ENCODE data around the gene DLGAP3. TPM values are rescaled to one million over a fixed set of nuclear protein-coding genes. Genes with fewer than 3 reads are reported as not detected.

DLGAP3 gene, protein sequence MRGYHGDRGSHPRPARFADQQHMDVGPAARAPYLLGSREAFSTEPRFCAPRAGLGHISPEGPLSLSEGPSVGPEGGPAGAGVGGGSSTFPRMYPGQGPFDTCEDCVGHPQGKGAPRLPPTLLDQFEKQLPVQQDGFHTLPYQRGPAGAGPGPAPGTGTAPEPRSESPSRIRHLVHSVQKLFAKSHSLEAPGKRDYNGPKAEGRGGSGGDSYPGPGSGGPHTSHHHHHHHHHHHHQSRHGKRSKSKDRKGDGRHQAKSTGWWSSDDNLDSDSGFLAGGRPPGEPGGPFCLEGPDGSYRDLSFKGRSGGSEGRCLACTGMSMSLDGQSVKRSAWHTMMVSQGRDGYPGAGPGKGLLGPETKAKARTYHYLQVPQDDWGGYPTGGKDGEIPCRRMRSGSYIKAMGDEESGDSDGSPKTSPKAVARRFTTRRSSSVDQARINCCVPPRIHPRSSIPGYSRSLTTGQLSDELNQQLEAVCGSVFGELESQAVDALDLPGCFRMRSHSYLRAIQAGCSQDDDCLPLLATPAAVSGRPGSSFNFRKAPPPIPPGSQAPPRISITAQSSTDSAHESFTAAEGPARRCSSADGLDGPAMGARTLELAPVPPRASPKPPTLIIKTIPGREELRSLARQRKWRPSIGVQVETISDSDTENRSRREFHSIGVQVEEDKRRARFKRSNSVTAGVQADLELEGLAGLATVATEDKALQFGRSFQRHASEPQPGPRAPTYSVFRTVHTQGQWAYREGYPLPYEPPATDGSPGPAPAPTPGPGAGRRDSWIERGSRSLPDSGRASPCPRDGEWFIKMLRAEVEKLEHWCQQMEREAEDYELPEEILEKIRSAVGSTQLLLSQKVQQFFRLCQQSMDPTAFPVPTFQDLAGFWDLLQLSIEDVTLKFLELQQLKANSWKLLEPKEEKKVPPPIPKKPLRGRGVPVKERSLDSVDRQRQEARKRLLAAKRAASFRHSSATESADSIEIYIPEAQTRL
- under 0.01 TPM in 1 of 2 replicates, not detected in the other for total RNA-seq (2012; rRNA removed)

DNA sequence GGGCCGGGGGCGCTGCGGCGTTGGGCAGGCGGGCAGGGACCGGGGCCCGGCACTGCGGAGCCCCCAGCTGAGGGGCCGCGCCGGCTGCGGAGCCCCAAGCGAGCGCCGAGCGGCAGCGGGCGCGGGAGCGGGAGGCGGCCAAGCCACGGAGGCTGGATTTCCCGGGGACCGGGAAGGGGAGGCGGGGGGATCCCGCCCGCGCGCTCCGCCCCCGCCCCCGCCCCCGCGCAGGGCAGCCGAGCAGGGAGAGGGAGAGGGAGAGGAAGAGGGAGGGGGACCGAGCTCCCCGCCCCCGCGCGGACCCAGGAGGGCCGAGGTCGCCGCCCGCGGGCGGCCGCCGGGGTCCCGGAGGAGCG, at the start of gene DLGAP3:
TSS of gene DLGAP3 (minus strand) at position 154 of the 356 bp plus-strand sequence. CDS start 24,267 bp downstream, outside the sequence.
- Histone ChIP-seq H3K4me2 (ENCODE audit: low read length) (peak within 1 kb of the TSS; percentile 75), H3K27me3 (ENCODE audit: control insufficient read depth, insufficient read depth, low read length) (peaks cover 61% of the 10 kb centered on the region), H3K9me3 (replicated peaks; ENCODE audit: low read length) (no peaks in the 10 kb centered on the region), H3K4me3 (ENCODE audit: low read length) (peak within 1 kb of the TSS; percentile 54), H3K36me3 (ENCODE audit: insufficient read depth, low read length) (no peaks in the 10 kb centered on the region), H3K9ac (ENCODE audit: low read depth, low read length) (no peak within 1 kb of the TSS), H3K4me1 (ENCODE audit: control insufficient read depth, insufficient read depth, low read length) (no peaks in the 10 kb centered on the region)

DNA sequence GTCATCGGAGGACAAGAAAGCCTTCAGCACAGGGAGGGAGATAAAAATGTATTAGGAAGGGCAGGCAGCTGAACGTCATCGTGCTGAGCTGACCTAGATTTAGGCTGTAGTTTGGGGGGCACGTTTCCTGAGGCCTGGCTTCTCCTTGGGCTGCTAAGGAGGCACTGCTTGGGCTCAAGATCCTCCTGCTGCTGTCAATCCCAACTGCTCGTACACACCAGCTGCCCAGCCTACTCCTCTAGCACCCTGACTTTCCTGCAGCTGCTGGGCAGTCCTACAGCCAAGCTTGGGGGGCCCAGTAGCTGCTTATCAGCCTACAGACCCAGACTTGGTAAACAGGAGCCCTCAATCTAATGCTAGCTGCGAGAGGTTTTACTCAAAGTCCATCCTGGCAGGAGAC, 49.5 kb upstream of the DLGAP3 start:
- Histone ChIP-seq H3K36me3 (ENCODE audit: insufficient read depth, low read length) (peaks cover 9% of the 10 kb centered on the region), H3K27me3 (ENCODE audit: control insufficient read depth, insufficient read depth, low read length) (no peaks in the 10 kb centered on the region), H3K4me2 (ENCODE audit: low read length) (no peak overlapping the region), H3K4me1 (ENCODE audit: control insufficient read depth, insufficient read depth, low read length) (peaks cover 9% of the 10 kb centered on the region), H3K9me3 (replicated peaks; ENCODE audit: low read length) (no peaks in the 10 kb centered on the region), H3K4me3 (ENCODE audit: low read length) (no peak overlapping the region), H3K9ac (ENCODE audit: low read depth, low read length) (no peak overlapping the region)

DNA sequence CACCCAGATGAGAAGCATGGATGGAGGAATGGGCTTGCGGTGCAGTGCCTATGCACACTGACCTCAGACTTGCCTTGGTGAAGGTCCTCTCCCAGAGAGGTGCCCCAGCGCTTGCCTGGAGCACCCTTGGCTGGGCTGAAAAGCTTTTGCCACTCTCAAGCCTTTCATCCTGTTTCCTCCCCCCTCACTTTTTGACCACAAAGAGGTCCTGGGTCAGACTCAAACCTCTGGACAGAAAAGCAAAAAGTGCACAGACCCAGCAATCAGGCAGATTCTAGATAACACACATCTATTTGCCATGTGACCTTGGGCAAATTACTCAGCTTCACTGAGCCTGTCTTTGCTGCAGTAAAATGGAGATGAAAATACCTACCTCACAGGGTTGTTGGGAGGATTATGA, 48.4 kb upstream of the DLGAP3 start:
- Histone ChIP-seq H3K9me3 (replicated peaks; ENCODE audit: low read length) (no peaks in the 10 kb centered on the region), H3K4me1 (ENCODE audit: control insufficient read depth, insufficient read depth, low read length) (peaks cover under 1% of the 10 kb centered on the region), H3K27me3 (ENCODE audit: control insufficient read depth, insufficient read depth, low read length) (no peaks in the 10 kb centered on the region), H3K4me2 (ENCODE audit: low read length) (no peak overlapping the region), H3K36me3 (ENCODE audit: insufficient read depth, low read length) (peaks cover 9% of the 10 kb centered on the region), H3K9ac (ENCODE audit: low read depth, low read length) (no peak overlapping the region), H3K4me3 (ENCODE audit: low read length) (no peak overlapping the region)

DNA sequence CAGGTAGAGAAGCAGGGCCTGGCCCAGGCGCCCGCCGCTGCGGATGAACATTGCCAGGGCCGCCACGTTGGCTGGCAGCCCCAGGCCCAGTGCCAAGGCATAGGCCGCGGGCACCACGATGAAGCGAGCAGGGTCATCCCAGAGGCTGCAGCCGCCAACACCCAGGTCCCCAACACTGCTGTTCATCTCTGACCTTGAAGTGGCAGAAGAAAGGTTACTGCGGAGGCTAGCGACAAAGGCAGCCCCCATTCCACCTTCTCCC, 47.7 kb upstream of the DLGAP3 start:
- Histone ChIP-seq H3K4me2 (ENCODE audit: low read length) (no peak overlapping the region), H3K27me3 (ENCODE audit: control insufficient read depth, insufficient read depth, low read length) (no peaks in the 10 kb centered on the region), H3K9ac (ENCODE audit: low read depth, low read length) (no peak overlapping the region), H3K4me1 (ENCODE audit: control insufficient read depth, insufficient read depth, low read length) (no peaks in the 10 kb centered on the region), H3K4me3 (ENCODE audit: low read length) (no peak overlapping the region), H3K9me3 (replicated peaks; ENCODE audit: low read length) (no peaks in the 10 kb centered on the region), H3K36me3 (ENCODE audit: insufficient read depth, low read length) (peaks cover 8% of the 10 kb centered on the region)

DNA sequence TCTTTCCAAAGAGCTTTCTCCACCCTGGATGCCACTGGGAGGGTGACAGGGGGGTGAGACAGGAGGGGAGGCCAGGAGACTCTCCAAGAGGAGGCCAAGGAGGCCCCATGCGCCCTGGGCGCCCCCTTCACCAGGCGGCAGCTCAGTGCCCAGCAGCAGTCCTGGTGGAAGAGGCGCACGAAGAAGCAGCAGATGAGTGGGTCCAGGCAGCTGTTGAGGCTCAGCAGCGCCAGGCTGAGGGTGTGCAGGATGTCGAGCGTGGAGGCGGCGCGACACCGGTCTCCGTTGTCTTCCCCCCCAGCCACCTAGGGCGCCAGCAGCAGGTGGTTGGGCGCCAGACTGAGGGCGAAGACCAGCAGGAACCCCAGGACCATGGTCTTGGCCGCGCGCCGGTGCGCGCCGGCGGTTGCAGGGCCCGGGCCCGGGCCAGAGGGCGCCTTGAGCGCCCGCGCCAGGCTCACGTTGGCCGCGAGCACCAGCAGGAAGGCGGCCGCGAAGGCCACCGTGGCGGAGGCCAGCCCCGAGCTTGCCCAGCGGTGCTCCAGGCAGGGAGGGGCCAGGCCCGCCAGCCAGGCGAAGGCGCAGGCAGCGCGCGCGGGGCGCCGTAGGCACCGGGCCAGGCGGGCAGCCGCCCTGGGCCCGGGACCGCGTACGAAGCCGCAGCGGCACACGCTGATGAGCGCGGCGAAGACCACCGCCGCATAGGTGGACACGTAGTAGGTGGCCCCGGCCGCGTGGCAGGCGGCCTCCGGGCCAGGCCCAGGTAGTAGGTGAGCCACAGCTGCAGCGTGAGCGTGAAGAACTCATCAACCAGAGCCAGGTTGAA, 47.1 kb upstream of the DLGAP3 start:
- H3K27me3 ChIP-seq (ENCODE audit: control insufficient read depth, insufficient read depth, low read length) = no peaks in the 10 kb centered on the region
- H3K4me3 ChIP-seq (ENCODE audit: low read length) = no peak overlapping the region
- H3K4me1 ChIP-seq (ENCODE audit: control insufficient read depth, insufficient read depth, low read length) = no peaks in the 10 kb centered on the region
- no peak overlapping the region for H3K9ac ChIP-seq (ENCODE audit: low read depth, low read length)
- no peaks in the 10 kb centered on the region for H3K9me3 ChIP-seq (replicated peaks; ENCODE audit: low read length)
- no peak overlapping the region for H3K4me2 ChIP-seq (ENCODE audit: low read length)
- peaks cover 4% of the 10 kb centered on the region for H3K36me3 ChIP-seq (ENCODE audit: insufficient read depth, low read length)

DNA sequence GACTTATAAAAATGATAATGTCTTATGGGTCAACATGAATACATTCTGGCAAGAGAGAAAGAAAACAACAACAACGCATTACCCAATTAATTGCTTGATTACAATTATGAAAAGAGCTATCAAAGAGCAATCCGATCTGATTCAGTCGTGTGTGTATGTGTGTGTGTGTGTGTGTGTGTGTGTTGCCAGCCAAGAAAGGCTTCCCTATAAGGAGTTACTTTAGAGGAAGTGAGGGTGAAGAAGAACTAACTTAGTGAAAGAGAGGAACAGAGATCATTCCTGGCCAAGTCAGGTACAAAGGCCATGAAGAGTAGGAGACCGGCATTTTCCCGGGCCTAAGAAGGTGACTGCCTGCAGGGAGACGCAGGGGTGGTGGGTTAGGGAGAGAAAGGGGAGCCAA, 46.3 kb upstream of the DLGAP3 start:
- Histone ChIP-seq H3K36me3 (ENCODE audit: insufficient read depth, low read length) (peaks cover under 1% of the 10 kb centered on the region), H3K27me3 (ENCODE audit: control insufficient read depth, insufficient read depth, low read length) (no peaks in the 10 kb centered on the region), H3K4me3 (ENCODE audit: low read length) (no peak overlapping the region), H3K4me1 (ENCODE audit: control insufficient read depth, insufficient read depth, low read length) (no peaks in the 10 kb centered on the region), H3K9me3 (replicated peaks; ENCODE audit: low read length) (no peaks in the 10 kb centered on the region), H3K4me2 (ENCODE audit: low read length) (no peak overlapping the region), H3K9ac (ENCODE audit: low read depth, low read length) (no peak overlapping the region)

DNA sequence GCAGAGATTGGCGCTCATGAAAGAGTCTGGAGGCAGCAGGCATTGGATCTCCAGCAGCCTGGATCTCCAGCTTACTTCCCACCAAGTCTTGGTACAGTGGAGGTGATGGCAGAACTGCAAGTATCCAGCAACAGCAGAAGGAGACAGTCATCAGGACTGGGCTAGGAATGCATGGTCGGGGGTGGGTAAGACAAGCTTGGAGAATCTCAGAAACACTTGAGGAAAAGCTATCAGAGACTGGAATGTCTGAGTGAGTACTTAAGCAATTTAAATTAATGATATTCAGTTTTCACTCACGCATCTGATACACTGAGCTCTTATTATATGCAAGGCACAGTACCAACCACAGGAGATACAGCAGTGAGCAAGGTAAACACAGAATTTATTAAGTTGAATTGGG, 45.9 kb upstream of the DLGAP3 start:
- no peak overlapping the region for H3K9ac ChIP-seq (ENCODE audit: low read depth, low read length)
- H3K4me3 ChIP-seq (ENCODE audit: low read length) = no peak overlapping the region
- H3K4me1 ChIP-seq (ENCODE audit: control insufficient read depth, insufficient read depth, low read length) = no peaks in the 10 kb centered on the region
- no peaks in the 10 kb centered on the region for H3K36me3 ChIP-seq (ENCODE audit: insufficient read depth, low read length)
- H3K4me2 ChIP-seq (ENCODE audit: low read length) = no peak overlapping the region
- no peaks in the 10 kb centered on the region for H3K27me3 ChIP-seq (ENCODE audit: control insufficient read depth, insufficient read depth, low read length)
- no peaks in the 10 kb centered on the region for H3K9me3 ChIP-seq (replicated peaks; ENCODE audit: low read length)

DNA sequence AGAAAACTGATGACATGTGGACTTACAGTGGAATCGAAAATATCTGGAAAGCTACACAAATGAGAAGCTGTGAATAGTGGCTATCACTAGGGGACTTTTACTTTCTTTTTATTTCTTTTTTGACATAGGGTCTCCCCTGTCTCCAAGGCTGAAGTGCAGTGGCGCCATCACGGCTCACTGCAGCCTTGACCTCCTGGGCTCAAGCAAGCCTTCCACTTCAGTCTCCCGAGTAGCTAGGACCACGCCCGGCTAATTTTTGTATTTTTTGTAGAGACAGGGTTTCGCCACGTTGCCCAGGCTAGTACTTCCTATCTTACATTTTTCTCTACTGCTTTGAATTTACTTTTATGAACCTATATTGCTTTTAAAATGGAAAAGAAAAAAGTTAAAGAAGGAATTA, 45.2 kb upstream of the DLGAP3 start:
- Histone ChIP-seq H3K27me3 (ENCODE audit: control insufficient read depth, insufficient read depth, low read length) (no peaks in the 10 kb centered on the region), H3K4me3 (ENCODE audit: low read length) (no peak overlapping the region), H3K36me3 (ENCODE audit: insufficient read depth, low read length) (no peaks in the 10 kb centered on the region), H3K4me1 (ENCODE audit: control insufficient read depth, insufficient read depth, low read length) (no peaks in the 10 kb centered on the region), H3K9ac (ENCODE audit: low read depth, low read length) (no peak overlapping the region), H3K4me2 (ENCODE audit: low read length) (no peak overlapping the region), H3K9me3 (replicated peaks; ENCODE audit: low read length) (no peaks in the 10 kb centered on the region)

DNA sequence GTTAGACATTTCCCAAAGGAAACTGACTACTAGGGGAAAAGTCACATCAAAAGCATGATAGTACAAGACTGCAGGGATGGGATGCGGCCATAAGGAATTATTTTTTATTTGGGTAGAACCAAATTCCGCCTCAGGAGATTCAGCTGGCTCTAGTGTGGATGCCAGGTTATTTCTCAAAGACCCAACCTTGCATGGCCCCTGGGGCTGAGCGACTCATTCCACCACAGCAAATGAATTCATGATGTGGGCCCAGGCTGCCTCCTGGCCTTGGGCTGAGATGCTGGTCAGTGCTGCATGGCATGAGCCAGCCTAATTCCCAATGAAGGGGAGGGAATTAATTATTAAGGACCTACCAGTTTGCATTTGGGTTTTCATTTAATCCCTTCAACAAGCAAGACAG, 43.9 kb upstream of the DLGAP3 start:
- H3K4me3 ChIP-seq (ENCODE audit: low read length) = no peak overlapping the region
- H3K27me3 ChIP-seq (ENCODE audit: control insufficient read depth, insufficient read depth, low read length) = no peaks in the 10 kb centered on the region
- no peaks in the 10 kb centered on the region for H3K36me3 ChIP-seq (ENCODE audit: insufficient read depth, low read length)
- H3K9ac ChIP-seq (ENCODE audit: low read depth, low read length) = no peak overlapping the region
- no peak overlapping the region for H3K4me2 ChIP-seq (ENCODE audit: low read length)
- H3K9me3 ChIP-seq (replicated peaks; ENCODE audit: low read length) = no peaks in the 10 kb centered on the region
- no peaks in the 10 kb centered on the region for H3K4me1 ChIP-seq (ENCODE audit: control insufficient read depth, insufficient read depth, low read length)

DNA sequence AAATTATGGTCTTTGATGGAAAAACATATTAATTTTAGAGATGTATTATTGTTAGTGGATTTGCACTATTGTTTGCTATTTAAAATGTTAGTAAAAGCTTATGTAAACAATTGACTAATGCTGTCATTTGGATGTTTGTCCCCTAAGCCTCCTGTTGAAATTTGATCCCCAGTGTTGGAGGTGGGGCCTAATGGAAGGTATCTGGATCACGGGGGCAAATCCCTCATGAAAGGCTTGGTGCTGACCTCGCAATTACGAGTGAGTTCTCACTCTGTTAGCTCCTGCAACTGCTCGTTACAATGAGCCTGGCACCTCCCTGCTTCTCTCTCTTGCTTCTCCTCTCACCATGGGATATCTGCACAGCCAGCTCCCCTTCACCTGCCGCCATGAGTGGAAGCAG, 41.4 kb upstream of the DLGAP3 start:
- no peaks in the 10 kb centered on the region for H3K9me3 ChIP-seq (replicated peaks; ENCODE audit: low read length)
- H3K36me3 ChIP-seq (ENCODE audit: insufficient read depth, low read length) = no peaks in the 10 kb centered on the region
- H3K4me1 ChIP-seq (ENCODE audit: control insufficient read depth, insufficient read depth, low read length) = no peaks in the 10 kb centered on the region
- H3K4me2 ChIP-seq (ENCODE audit: low read length) = no peak overlapping the region
- H3K4me3 ChIP-seq (ENCODE audit: low read length) = no peak overlapping the region
- H3K9ac ChIP-seq (ENCODE audit: low read depth, low read length) = no peak overlapping the region
- H3K27me3 ChIP-seq (ENCODE audit: control insufficient read depth, insufficient read depth, low read length) = no peaks in the 10 kb centered on the region

DNA sequence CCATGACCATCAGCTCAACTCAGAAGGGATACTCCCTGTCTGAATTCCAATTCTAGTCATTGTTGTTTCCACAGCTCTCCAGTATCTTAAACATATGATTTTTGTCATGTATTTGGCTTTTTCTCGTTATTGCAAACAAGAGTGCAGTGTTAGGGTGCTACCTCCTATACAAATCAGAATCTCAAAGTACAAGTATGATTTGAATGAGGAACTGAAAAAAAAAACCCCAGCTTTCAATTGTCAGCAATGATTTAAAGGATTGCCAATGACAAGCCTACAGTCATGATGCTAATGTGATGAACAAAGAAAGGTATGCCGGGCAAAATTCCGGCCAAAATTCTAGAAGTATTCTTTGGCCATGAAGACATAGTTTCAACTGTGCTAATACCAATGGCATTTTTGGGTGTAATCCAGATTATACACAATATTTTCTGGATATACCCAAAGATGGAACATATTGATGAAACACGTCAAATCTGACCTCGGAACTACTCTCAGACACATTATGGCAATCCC, 40.8 kb upstream of the DLGAP3 start:
- no peak overlapping the region for H3K9ac ChIP-seq (ENCODE audit: low read depth, low read length)
- H3K4me1 ChIP-seq (ENCODE audit: control insufficient read depth, insufficient read depth, low read length) = no peaks in the 10 kb centered on the region
- H3K4me3 ChIP-seq (ENCODE audit: low read length) = no peak overlapping the region
- no peaks in the 10 kb centered on the region for H3K9me3 ChIP-seq (replicated peaks; ENCODE audit: low read length)
- H3K27me3 ChIP-seq (ENCODE audit: control insufficient read depth, insufficient read depth, low read length) = peaks cover 4% of the 10 kb centered on the region
- H3K4me2 ChIP-seq (ENCODE audit: low read length) = no peak overlapping the region
- H3K36me3 ChIP-seq (ENCODE audit: insufficient read depth, low read length) = no peaks in the 10 kb centered on the region

Measured in skeletal muscle satellite cell (primary cell).